ENCODE data around the gene SLC9A5.
A peak's percentile ranks its signal among the peaks of the same experiment; 100 is the strongest.

Gene SLC9A5

GRCh38 chr16:67238806-67239470 lies 9.8 kb upstream of the SLC9A5 start:
- no peak for DNase-seq

- no peak for DNase-seq
These were observed 8.3 kb upstream of the SLC9A5 start for GRCh38 chr16:67240506-67240905.

GRCh38 chr16:67241008-67241900 lies 7.5 kb upstream of the SLC9A5 start:
- no peak for DNase-seq

- no peak for DNase-seq
These were observed 6.5 kb upstream of the SLC9A5 start for GRCh38 chr16:67242138-67242730.

GRCh38 chr16:67243481-67243880 lies 5.3 kb upstream of the SLC9A5 start:
- DNase-seq, result no peak

- peak; percentile 89 for DNase-seq
These were observed 4.2 kb upstream of the SLC9A5 start for GRCh38 chr16:67244387-67245185.

GRCh38 chr16:67245186-67245585 lies 3.6 kb upstream of the SLC9A5 start:
- DNase-seq, result no peak

GRCh38 chr16:67245674-67246080 lies 3.1 kb upstream of the SLC9A5 start:
- DNase-seq, result no peak

GRCh38 chr16:67246081-67246755 lies 2.6 kb upstream of the SLC9A5 start:
- no peak for DNase-seq

GRCh38 chr16:67246756-67247191 lies 2.0 kb upstream of the SLC9A5 start:
- no peak for DNase-seq

GRCh38 chr16:67247192-67248072 lies 1.3 kb upstream of the SLC9A5 start, which contains the start of gene FHOD1:
TSS of gene FHOD1 (minus strand) at chr16:67247481. CDS start at chr16:67247410, 71 bp downstream.
- peak; percentile 94 for DNase-seq

GRCh38 chr16:67248073-67248400 lies 742 bp upstream of the SLC9A5 start:
- no peak for DNase-seq

- DNase-seq, result no peak
These were observed 632 bp downstream of the SLC9A5 start for GRCh38 chr16:67249178-67250044.

GRCh38 chr16:67250045-67250327 lies 1.2 kb downstream of the SLC9A5 start:
- DNase-seq, result no peak

GRCh38 chr16:67252609-67253497 lies 4.1 kb downstream of the SLC9A5 start:
- DNase-seq, result no peak

GRCh38 chr16:67254801-67255552 lies 6.2 kb downstream of the SLC9A5 start:
- no peak for DNase-seq

- DNase-seq, result no peak
These were observed 6.9 kb downstream of the SLC9A5 start for GRCh38 chr16:67255553-67256221.

- no peak for DNase-seq
These were observed 8.0 kb downstream of the SLC9A5 start for GRCh38 chr16:67256701-67257230.
